NCI-H1694 treated with DMSO at 0.1 percent for 48 hours (cell line): ENCODE results near the gene PLP2.

Source experiments
- DNase-seq: peaks from one replicate; lab custom pipeline; 2025; lab: John Stamatoyannopoulos, UW

The PLP2 gene

GRCh38 chrX:49186125-49187027, 14.7 kb downstream of the PLP2 start, which contains the start of gene PRICKLE3:
TSS of gene PRICKLE3 (minus strand) at chrX:49186373. CDS start at chrX:49186297, 76 bp downstream.
- peak; percentile 49 for DNase-seq

GRCh38 chrX:49187028-49187394, 15.3 kb downstream of the PLP2 start:
- DNase-seq, result no peak

GRCh38 chrX:49187526-49187925, 15.8 kb downstream of the PLP2 start:
- DNase-seq, result no peak

GRCh38 chrX:49188468-49189076, 16.9 kb downstream of the PLP2 start:
- no peak for DNase-seq

- no peak for DNase-seq
Observed at GRCh38 chrX:49189606-49190005, 17.9 kb downstream of the PLP2 start.

GRCh38 chrX:49190821-49191573, 19.3 kb downstream of the PLP2 start:
- peak; percentile 100 for DNase-seq

GRCh38 chrX:49191574-49192011, 19.9 kb downstream of the PLP2 start:
- DNase-seq, result no peak

- peak; percentile 29 for DNase-seq
Observed at GRCh38 chrX:49192722-49193328, 21.1 kb downstream of the PLP2 start.

- no peak for DNase-seq
Observed at GRCh38 chrX:49193542-49193964, 21.9 kb downstream of the PLP2 start.

- DNase-seq, result no peak
Observed at GRCh38 chrX:49197543-49198087, 25.9 kb downstream of the PLP2 start.

GRCh38 chrX:49198540-49199314, 27.0 kb downstream of the PLP2 start:
- DNase-seq, result no peak

- no peak for DNase-seq
Observed at GRCh38 chrX:49199315-49199595, 27.6 kb downstream of the PLP2 start.

- peak; percentile 73 for DNase-seq
Observed at GRCh38 chrX:49199906-49200771, 28.4 kb downstream of the PLP2 start, which contains the start of gene SYP. TSS of gene SYP (minus strand) at chrX:49200193. CDS start at chrX:49200186, 7 bp downstream.

GRCh38 chrX:49202022-49202421, 30.3 kb downstream of the PLP2 start:
- DNase-seq, result no peak

GRCh38 chrX:49203536-49203935, 31.8 kb downstream of the PLP2 start:
- DNase-seq, result no peak

- DNase-seq, result no peak
Observed at GRCh38 chrX:49204017-49204416, 32.3 kb downstream of the PLP2 start.

GRCh38 chrX:49204709-49205108, 33.0 kb downstream of the PLP2 start:
- DNase-seq, result no peak

GRCh38 chrX:49205443-49205842, 33.7 kb downstream of the PLP2 start:
- DNase-seq, result no peak

GRCh38 chrX:49206543-49206942, 34.8 kb downstream of the PLP2 start:
- no peak for DNase-seq

GRCh38 chrX:49208399-49208798, 36.7 kb downstream of the PLP2 start:
- DNase-seq, result no peak
